SH-SY5Y (cell line): Measurements from ENCODE around the gene MYO1F.

Experiments used
- GATA2 ChIP-seq: IDR thresholded peaks from 2 replicates; pipeline ENCODE4 v1.6.1; 2011; ENCODE audit warnings: mild to moderate bottlenecking, low read depth, low read length
- GATA3 ChIP-seq: IDR thresholded peaks from 2 replicates; pipeline ENCODE4 v1.6.1; 2011; ENCODE audit warnings: low read depth, mild to moderate bottlenecking, low read length, moderate library complexity

DNA sequence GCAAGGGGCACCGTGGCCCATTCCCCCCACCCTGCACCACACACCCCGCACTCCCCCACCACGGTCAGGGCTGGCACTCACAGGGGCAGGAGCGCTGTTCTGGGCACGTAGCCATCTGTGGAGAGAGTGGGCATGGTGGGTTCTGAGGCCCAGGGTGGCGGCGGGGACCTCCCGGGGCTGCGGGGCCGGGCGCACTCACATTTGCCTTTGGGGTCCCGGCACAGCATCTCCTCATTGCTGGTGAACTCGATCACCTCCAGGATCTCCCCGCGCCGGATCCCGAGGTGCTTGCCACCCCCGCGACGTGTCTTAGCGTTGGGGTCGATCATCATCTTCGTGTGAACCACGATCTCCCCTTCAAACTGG lies 86.9 kb downstream of the MYO1F start:
- no peak for TF ChIP-seq GATA3
- no peak for TF ChIP-seq GATA2
